ENCODE data around the gene UACA.

The UACA gene

GRCh38 chr15:70699890-70700289, 63.5 kb downstream of the UACA start:
- TF ChIP-seq CTCF (IDR thresholded peaks at IDR 0.05; ENCODE audit: low read depth, low read length), result no peak

GRCh38 chr15:70698836-70699390, 64.4 kb downstream of the UACA start:
- no peak for TF ChIP-seq CTCF (IDR thresholded peaks at IDR 0.05; ENCODE audit: low read depth, low read length)
- H3K4me3 ChIP-seq (ENCODE audit: low read depth, low read length), result no peak overlapping the region

More at GRCh38 chr15:70699890-70700289, 63.5 kb downstream of the UACA start:
- H3K4me3 ChIP-seq (ENCODE audit: low read depth, low read length), result no peak overlapping the region

- H3K4me3 ChIP-seq (ENCODE audit: low read depth, low read length), result no peak overlapping the region
- no peak for TF ChIP-seq CTCF (IDR thresholded peaks at IDR 0.05; ENCODE audit: low read depth, low read length)
These were observed 64.9 kb downstream of the UACA start for GRCh38 chr15:70698426-70698825.

- no peak overlapping the region for H3K4me3 ChIP-seq (ENCODE audit: low read depth, low read length)
- no peak for TF ChIP-seq CTCF (IDR thresholded peaks at IDR 0.05; ENCODE audit: low read depth, low read length)
These were observed 72.7 kb downstream of the UACA start for GRCh38 chr15:70690491-70691276.

- H3K4me3 ChIP-seq (ENCODE audit: low read depth, low read length), result no peak overlapping the region
- TF ChIP-seq CTCF (IDR thresholded peaks at IDR 0.05; ENCODE audit: low read depth, low read length), result no peak
These were observed 73.3 kb downstream of the UACA start for GRCh38 chr15:70690021-70690420.

GRCh38 chr15:70687482-70687881, 75.9 kb downstream of the UACA start:
- TF ChIP-seq CTCF (IDR thresholded peaks at IDR 0.05; ENCODE audit: low read depth, low read length), result no peak
- no peak overlapping the region for H3K4me3 ChIP-seq (ENCODE audit: low read depth, low read length)

GRCh38 chr15:70680817-70681216, 82.5 kb downstream of the UACA start:
- H3K4me3 ChIP-seq (ENCODE audit: low read depth, low read length), result no peak overlapping the region
- no peak for TF ChIP-seq CTCF (IDR thresholded peaks at IDR 0.05; ENCODE audit: low read depth, low read length)
